K562 (cell line): Measurements from ENCODE around the gene SART1. TPM values are rescaled to one million over a fixed set of nuclear protein-coding genes. Genes with fewer than 3 reads are reported as not detected.

ENCODE experiments used
- ATAC-seq: fragments of 200-7000 bp; cut with Tn5 transposase; 3 replicates; pipeline ENCODE4 v1.9.1; 2020; ENCODE audit warnings: moderate library complexity
- BruUV-seq: library from RNA; stranded (reverse); fragments of 400-500 nt; replicated peaks from 2 replicates; lab custom pipeline; 2021; lab: Mats Ljungman, UMichigan
- CTCF ChIA-PET: fragments of 300-600 bp; formaldehyde crosslinking; extraction: SDS; loops from one replicate; lab custom pipeline; 2021; ENCODE audit warnings: low intra/inter-chr PET ratio; lab: Yijun Ruan, JAX
- POLR2A ChIA-PET: fragments of 300-600, 350-650 bp; sonication (Branson Sonifier 250); formaldehyde crosslinking; extraction: SDS; loops from one replicate; lab custom pipeline; 2021; ENCODE audit warnings: antibody characterized with exemption, inconsistent platforms; lab: Yijun Ruan, JAX
- DNase-seq, 4 experiments: peaks; one replicate each; pipeline versions ENCODE4 v3.0.0 to v3.0.0-alpha.2; 2011 to 2018; ENCODE audit warnings: low spot score in 3 of 4, mixed read lengths in 3 of 4; ENCODE audit errors: extremely low read depth in 1 of 4
- FAIRE-seq: peaks from 2 replicates; lab custom pipeline; 2011; peaks lifted over from hg19 to GRCh38; lab: Jason Lieb, UNC
- H2AFZ ChIP-seq: 2 replicates; pipeline ENCODE4 v1.6.0; 2011; ENCODE audit warnings: low read depth, low read length, control low read depth, inconsistent platforms
- H3K27ac ChIP-seq: fragments of 200-600 bp; 3 replicates; pipeline ENCODE4 v1.8.0; 2011; ENCODE audit warnings: low read depth, mild to moderate bottlenecking, control low read depth, inconsistent platforms, low read length, moderate library complexity, mixed read lengths; ENCODE audit errors: extremely low read depth
- H3K27me3 ChIP-seq, 2 experiments: fragments of 300-600 bp in 1 of 2; 2 replicates in 1 of 2; 3 replicates in 1 of 2; pipeline versions ENCODE4 v1.6.0 to v1.8.0; 2011; ENCODE audit warnings: inconsistent platforms in 2 of 2, low read length in 2 of 2, mild to moderate bottlenecking in 1 of 2, mixed read lengths in 1 of 2, moderate library complexity in 1 of 2; ENCODE audit not compliant: control insufficient read depth in 2 of 2, insufficient read depth in 2 of 2
- H3K36me3 ChIP-seq: fragments of 300-600 bp; 3 replicates; pipeline ENCODE4 v1.8.0; 2011; ENCODE audit warnings: mild to moderate bottlenecking, low read length, inconsistent platforms; ENCODE audit not compliant: control insufficient read depth, insufficient read depth
- H3K4me1 ChIP-seq, 2 experiments: fragments of 200-600 bp in 1 of 2; replicated peaks in 1 of 2; 2 replicates in 1 of 2; 3 replicates in 1 of 2; pipeline versions ENCODE4 v1.5.1 to v1.8.0; 2011; ENCODE audit warnings: inconsistent platforms in 2 of 2, low read length in 2 of 2, mild to moderate bottlenecking in 1 of 2, mixed read lengths in 1 of 2, moderate library complexity in 1 of 2; ENCODE audit not compliant: control insufficient read depth in 2 of 2, insufficient read depth in 2 of 2
- H3K4me2 ChIP-seq: 2 replicates; pipeline ENCODE4 v1.6.1; 2011; ENCODE audit warnings: low read length, control low read depth, inconsistent platforms, mixed read lengths; ENCODE audit not compliant: insufficient read depth
- H3K4me3 ChIP-seq: fragments of 200-600 bp; sonication (generic), shearing (Covaris generic); 2 replicates; pipeline ENCODE4 v1.5.1; 2016; ENCODE audit warnings: control low read depth, inconsistent platforms
- H3K79me2 ChIP-seq: fragments of 200-600 bp; 3 replicates; pipeline ENCODE4 v1.8.0; 2011; ENCODE audit warnings: low read length, inconsistent platforms; ENCODE audit not compliant: control insufficient read depth, insufficient read depth
- H3K9ac ChIP-seq, 2 experiments: 2 replicates each; pipeline versions ENCODE4 v1.6.0 to v1.6.1; 2011; ENCODE audit warnings: low read depth in 2 of 2, low read length in 2 of 2, control low read depth in 1 of 2, inconsistent platforms in 1 of 2, mild to moderate bottlenecking in 1 of 2, mixed read lengths in 1 of 2; ENCODE audit not compliant: insufficient read depth in 1 of 2
- H3K9me1 ChIP-seq: one replicate; pipeline ENCODE4 v1.6.0; 2011; ENCODE audit warnings: inconsistent platforms, mild to moderate bottlenecking, low read length, moderate library complexity; ENCODE audit not compliant: control insufficient read depth, insufficient read depth
- H3K9me3 ChIP-seq: replicated peaks from 2 replicates; pipeline ENCODE4 v1.5.1; 2011; ENCODE audit warnings: low read depth, low read length, inconsistent platforms; ENCODE audit not compliant: control insufficient read depth, insufficient read depth
- H4K20me1 ChIP-seq: replicated peaks from 2 replicates; pipeline ENCODE4 v1.6.1; 2011; ENCODE audit warnings: low read length, inconsistent platforms, mixed read lengths; ENCODE audit not compliant: control insufficient read depth, insufficient read depth
- GABPA ChIP-seq: fragments of 200-800 bp; sonication (Bioruptor generic); conservative IDR thresholded peaks from 2 replicates; pipeline ENCODE4 v1.6.1; 2016; ENCODE audit warnings: low read depth, missing genetic modification characterization, missing compliant biosample characterization
- RBFOX2 ChIP-seq: fragments of 200-400 bp; formaldehyde crosslinking; IDR thresholded peaks from 2 replicates; pipeline ENCODE4 v1.6.1; 2017; ENCODE audit warnings: low read depth, mild to moderate bottlenecking, low read length, moderate library complexity
- RUNX1 ChIP-seq: sonication (generic); IDR thresholded peaks from 2 replicates; pipeline ENCODE4 v1.6.1; 2016; ENCODE audit warnings: antibody characterized with exemption, low read depth
- ZNF445 ChIP-seq: fragments of 250-450 bp; sonication (Bioruptor Pico); IDR thresholded peaks from 2 replicates; pipeline ENCODE4 v1.4.0; 2020; ENCODE audit warnings: low read depth, mild to moderate bottlenecking, moderate library complexity
- WGBS: fragments of 100-300 bp; shearing (Covaris generic); methylation state at CpG from one replicate; pipeline ENCODE4 v1.1.6; 2016; ENCODE audit warnings: low coverage, mixed read lengths; ENCODE audit not compliant: insufficient coverage; ENCODE audit errors: missing lambda C conversion rate; 5-methylcytosine and 5-hydroxymethylcytosine counted together
- in situ Hi-C: fragments of 300-500 bp; cut with MboI; formaldehyde crosslinking; loops from 4 replicates; pipeline ENCODE4 v1.15.0; 2018; ENCODE audit warnings: inconsistent platforms, mixed read lengths
- intact Hi-C: fragments of 100-400 bp; cut with micrococcal nuclease; formaldehyde crosslinking; loops from 2 replicates; pipeline ENCODE4 v1.14.2; 2022
- polyA plus RNA-seq, 8 experiments: library from polyadenylated mRNA; depleted of rRNA in 4 of 8; stranded (reverse) in 5 of 8; unstranded in 3 of 8; fragments of >200 nt; fragmentation: Nextera tagmentation in 2 of 8; fragmentation: Illumina TruSeq in 1 of 8; extraction: Ambion mirVana in 2 of 8; extraction: Trizol in 1 of 8; gene quantifications; 2 replicates each; pipeline versions ENCODE4 v1.2.1 to v1.2.3, GENCODE V29; 2011 to 2014; ENCODE audit warnings: inconsistent platforms in 1 of 8, missing spikeins in 1 of 8
- total RNA-seq, 7 experiments: library from RNA; depleted of rRNA in 6 of 7; stranded (reverse); fragments of >200 nt in 6 of 7; fragmentation: Illumina TruSeq in 2 of 7; extraction: Trizol in 2 of 7; gene quantifications; 2 replicates each; pipeline versions ENCODE4 v1.2.1 to v1.2.3, GENCODE V29; 2011 to 2021; ENCODE audit warnings: low replicate concordance in 1 of 7

The SART1 gene
- total and polyA plus RNA-seq, 9 of the 15 experiments (the other 6 are each of a cell fraction or from before 2014, with no cell fraction given): 4.8 to 84.1 (median 31.7) TPM

DNA sequence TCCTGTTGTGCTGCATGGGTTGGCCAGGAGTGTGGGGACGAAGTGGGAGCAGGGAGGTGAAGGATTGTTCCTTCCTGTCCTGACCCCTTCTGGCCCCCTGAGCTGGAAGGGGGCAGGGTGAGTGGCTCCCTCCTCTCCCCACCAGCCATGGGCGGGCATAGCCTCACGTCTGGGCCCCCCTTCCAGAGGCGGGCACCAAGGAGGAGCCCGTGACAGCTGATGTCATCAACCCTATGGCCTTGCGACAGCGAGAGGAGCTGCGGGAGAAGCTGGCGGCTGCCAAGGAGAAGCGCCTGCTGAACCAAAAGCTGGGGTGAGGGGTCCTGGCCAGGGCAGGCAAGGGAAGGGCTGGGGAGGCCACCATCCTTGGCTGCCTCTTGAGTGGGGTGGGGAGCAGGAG lies 3.4 kb downstream of the SART1 start:
- Histone ChIP-seq H4K20me1 (0 out of 2 replicates have a peak, but pooled peaks cover 2% of the 10 kb centered on the region), H3K9me1 (peaks cover 3% of the 10 kb centered on the region), H3K4me1 (peaks cover 12 to 36% of the 10 kb centered on the region in 2 experiments; a peak in 4 of 5 replicates), H3K4me2 (no peak overlapping the region), H3K9me3 (no peaks in the 10 kb centered on the region)
- CTCF ChIA-PET: no interaction called here
- no peak for FAIRE-seq
- in situ Hi-C loops: no loop called here
- ATAC-seq: no peak
- no peak for TF ChIP-seq GABPA (tag)
- peak; percentile 55; the same call in 1 of the 2 replicates for TF ChIP-seq RBFOX2
- TF ChIP-seq, all 486 proteins: peak for 1
- H3K9ac ChIP-seq: no peak overlapping the region
- no peak overlapping the region for H2AFZ ChIP-seq
- 93% methylated on average over 3 of the region's 10 CpGs for WGBS
- no peak overlapping the region for H3K4me3 ChIP-seq
- peaks cover 35% of the 10 kb centered on the region for H3K79me2 ChIP-seq
- H3K36me3 ChIP-seq: peaks cover 64% of the 10 kb centered on the region; the same call in 2 of the 3 replicates
- POLR2A ChIA-PET: interaction anchor here (1.9 kb wide), 1 partner anchor 9 kb away, joined by 6 read pairs; no protein-coding TSS in a partner anchor
- H3K27me3 ChIP-seq: no peaks in the 10 kb centered on the region
- no TSS peak for BruUV-seq
- no peak for DNase-seq
- intact Hi-C loops: no loop called here
- H3K27ac ChIP-seq: no peak overlapping the region

- no peaks in the 10 kb centered on the region for H3K27me3 ChIP-seq
- H3K27ac ChIP-seq: no peak overlapping the region
- no peak overlapping the region for H2AFZ ChIP-seq
- H3K4me1 ChIP-seq: peaks cover 12 to 29% of the 10 kb centered on the region in 2 experiments; a peak in 4 of 5 replicates
- WGBS: 97% methylated on average over 34 of the region's 36 CpGs
- H3K9me3 ChIP-seq: no peaks in the 10 kb centered on the region
- ATAC-seq (no peak), FAIRE-seq (no peak), DNase-seq (no peak)
- in situ Hi-C loops (no loop called here), intact Hi-C loops (no loop called here)
- TF ChIP-seq RUNX1 (no peak), RBFOX2 (0 out of 2 replicates have a peak, but pooled peaks have one; percentile 14), ZNF445 (CRISPR knock-in tag) (no peak)
- H3K9me1 ChIP-seq: peaks cover 3% of the 10 kb centered on the region
- CTCF ChIA-PET: interaction anchor here (0.5 kb wide), 1 partner anchor 1353 kb away, joined by 3 read pairs; no protein-coding TSS in a partner anchor
- peak overlapping the region in 1 of 2 experiments; percentile 6; a peak in 1 of 4 replicates for H3K9ac ChIP-seq
- no peak overlapping the region for H3K4me2 ChIP-seq
- no peak overlapping the region for H3K4me3 ChIP-seq
- TSS peak; percentile 38 for BruUV-seq
- POLR2A ChIA-PET: interaction anchor here (0.6 to 1.0 kb wide), 2 partner anchors 19 to 79 kb away, joined by 3 to 5 read pairs; no protein-coding TSS in a partner anchor
- 0 out of 2 replicates have a peak, but pooled peaks cover 2% of the 10 kb centered on the region for H4K20me1 ChIP-seq
- peaks cover 71% of the 10 kb centered on the region; the same call in 2 of the 3 replicates for H3K36me3 ChIP-seq
- H3K79me2 ChIP-seq: peaks cover 32% of the 10 kb centered on the region
Observed at GRCh38 chr11:65965986-65966762, 4.6 kb downstream of the SART1 start.
